SK-N-MC (cell line): ENCODE measurements around the gene KLHL33.

Source experiments
- EZH2 ChIP-seq: fragments of 200-600 bp; sonication (generic); IDR thresholded peaks from one replicate; pipeline ENCODE4 v1.6.1; 2017; ENCODE audit warnings: antibody characterized with exemption
- FOXP2 ChIP-seq: optimal IDR thresholded peaks from 2 replicates; pipeline ENCODE3; 2011; ENCODE audit warnings: mild to moderate bottlenecking, moderate library complexity; ENCODE audit not compliant: insufficient read depth; ENCODE audit errors: extremely low read length, control extremely low read depth
- POLR2AphosphoS5 ChIP-seq: IDR thresholded peaks from 2 replicates; pipeline ENCODE4 v1.6.1; 2012; ENCODE audit warnings: mild to moderate bottlenecking, low read depth, low read length, borderline replicate concordance

- TF ChIP-seq EZH2 (no peak), POLR2AphosphoS5 (no peak), FOXP2 (no peak)
Measured at GRCh38 chr14:20472536-20473169, 36.7 kb upstream of the KLHL33 start.
